ENCODE measurements around the gene PRKD1. TPM values are rescaled to one million over a fixed set of nuclear protein-coding genes. Genes with fewer than 3 reads are reported as not detected.

PRKD1 gene
- total RNA-seq, 1 experiment from 2014 or later: not detected

DNA sequence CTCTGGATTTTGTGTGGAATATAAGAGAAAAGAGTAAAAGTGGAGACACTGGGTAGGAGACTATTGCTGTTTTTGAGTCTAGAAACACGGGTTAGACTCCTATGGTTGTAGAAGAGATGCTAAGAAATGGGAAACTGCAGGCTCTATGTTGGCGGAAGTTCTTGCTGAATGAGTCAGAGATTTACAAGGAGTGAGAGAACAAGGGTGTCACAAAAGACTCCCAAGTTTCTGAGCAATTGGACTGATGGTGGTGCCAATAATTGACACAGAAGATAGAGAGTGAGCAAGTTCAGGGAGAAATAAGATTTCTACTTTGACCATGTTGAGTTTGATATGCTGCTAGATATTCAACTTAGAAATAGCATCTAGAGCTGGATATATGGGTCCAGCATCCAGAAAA is 2.6 kb upstream of the PRKD1 start:
- Histone ChIP-seq H3K79me2 (ENCODE audit: low read length) (no peaks in the 10 kb centered on the region), H4K20me1 (ENCODE audit: insufficient read depth, low read depth, low read length) (no peaks in the 10 kb centered on the region), H3K36me3 (ENCODE audit: insufficient read depth, low read length) (no peaks in the 10 kb centered on the region), H3K4me1 (ENCODE audit: low read length) (no peaks in the 10 kb centered on the region), H3K9ac (ENCODE audit: low read length) (no peak overlapping the region), H3K9me2 (replicated peaks; ENCODE audit: insufficient read depth, low read length) (no peaks in the 10 kb centered on the region), H3K27me3 (ENCODE audit: low read length) (no peaks in the 10 kb centered on the region), H2AFZ (ENCODE audit: low read length) (no peak overlapping the region), H3K27ac (ENCODE audit: low read length) (no peak overlapping the region), H3K9me3 (ENCODE audit: low read length) (peaks cover 53% of the 10 kb centered on the region), H3K4me2 (ENCODE audit: low read depth, low read length, poor library complexity, severe bottlenecking) (no peak overlapping the region), H3K4me3 (ENCODE audit: low read length) (no peak overlapping the region)
- no peak for DNase-seq

DNA sequence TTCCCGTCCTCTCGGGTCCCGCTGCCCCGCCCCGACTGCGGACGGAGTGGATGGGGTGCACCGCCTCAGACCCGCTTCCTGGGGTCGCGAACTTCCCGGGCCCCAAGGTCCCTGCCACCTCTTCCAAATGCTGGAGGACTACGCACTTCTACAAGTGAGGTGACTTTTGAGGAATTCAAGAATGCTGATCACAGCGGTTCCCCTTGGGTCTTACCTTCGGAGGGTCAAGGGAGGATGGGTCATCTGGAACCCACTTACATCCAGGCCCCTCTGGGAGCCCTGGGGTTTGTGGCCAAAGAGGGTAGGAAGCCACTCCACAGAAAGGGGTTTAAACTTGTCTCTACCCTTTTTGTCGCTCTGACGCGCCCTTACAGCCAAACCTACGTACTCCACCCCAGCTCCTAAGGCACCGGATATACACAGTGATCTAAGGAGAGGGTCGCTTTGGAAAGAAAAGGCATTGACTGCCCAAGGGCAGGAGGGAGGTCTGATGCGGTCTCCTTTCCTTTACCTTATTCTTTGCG is 532 bp upstream of the PRKD1 start:
- no peak for DNase-seq
- Histone ChIP-seq H3K36me3 (ENCODE audit: insufficient read depth, low read length) (no peaks in the 10 kb centered on the region), H3K4me2 (ENCODE audit: low read depth, low read length, poor library complexity, severe bottlenecking) (no peak overlapping the region), H4K20me1 (ENCODE audit: insufficient read depth, low read depth, low read length) (no peaks in the 10 kb centered on the region), H3K27ac (ENCODE audit: low read length) (no peak overlapping the region), H3K9ac (ENCODE audit: low read length) (no peak overlapping the region), H3K9me2 (replicated peaks; ENCODE audit: insufficient read depth, low read length) (no peaks in the 10 kb centered on the region), H3K27me3 (ENCODE audit: low read length) (no peaks in the 10 kb centered on the region), H3K4me3 (ENCODE audit: low read length) (no peak overlapping the region), H3K9me3 (ENCODE audit: low read length) (peaks cover 41% of the 10 kb centered on the region), H3K4me1 (ENCODE audit: low read length) (no peaks in the 10 kb centered on the region), H3K79me2 (ENCODE audit: low read length) (no peaks in the 10 kb centered on the region), H2AFZ (ENCODE audit: low read length) (no peak overlapping the region)

DNA sequence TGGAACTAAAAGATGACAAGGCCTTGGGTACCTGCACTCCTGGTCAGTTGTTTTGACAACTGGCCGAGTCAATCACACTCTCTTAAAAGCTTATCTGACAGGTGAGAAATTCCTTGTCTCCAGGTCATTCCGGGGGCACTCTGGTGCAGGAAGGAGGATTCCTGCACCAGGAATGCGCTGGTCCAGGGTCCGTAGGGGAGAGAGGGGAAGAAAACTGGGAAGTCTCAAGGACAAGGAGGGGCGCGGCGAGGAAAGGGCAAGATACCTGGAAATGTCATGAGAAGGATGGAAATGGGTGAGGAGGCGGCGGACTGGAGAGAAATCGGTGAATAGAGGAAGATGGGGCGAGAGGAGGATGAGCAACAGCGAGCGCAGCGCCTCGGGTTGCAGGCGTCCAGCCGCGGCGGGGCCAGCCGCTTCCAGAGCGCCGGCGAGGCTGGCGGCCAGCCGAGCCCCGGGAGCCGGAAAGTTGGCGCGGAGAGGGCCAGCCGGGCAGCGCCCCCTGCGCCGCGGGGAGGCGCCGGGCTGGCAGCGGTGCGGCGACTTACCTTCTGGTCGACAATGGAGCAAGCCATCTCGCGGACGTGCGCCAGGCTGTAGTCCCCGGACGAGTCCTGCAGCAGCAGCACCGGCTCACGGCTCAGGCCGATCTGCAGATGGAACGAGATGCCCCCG is 809 bp downstream of the PRKD1 start:
- H3K27ac ChIP-seq (ENCODE audit: low read length): no peak overlapping the region
- no peak overlapping the region for H3K9ac ChIP-seq (ENCODE audit: low read length)
- H3K4me2 ChIP-seq (ENCODE audit: low read depth, low read length, poor library complexity, severe bottlenecking): no peak overlapping the region
- H3K79me2 ChIP-seq (ENCODE audit: low read length): no peaks in the 10 kb centered on the region
- no peak overlapping the region for H3K4me3 ChIP-seq (ENCODE audit: low read length)
- H3K4me1 ChIP-seq (ENCODE audit: low read length): no peaks in the 10 kb centered on the region
- no peaks in the 10 kb centered on the region for H3K9me2 ChIP-seq (replicated peaks; ENCODE audit: insufficient read depth, low read length)
- no peak for DNase-seq
- no peaks in the 10 kb centered on the region for H4K20me1 ChIP-seq (ENCODE audit: insufficient read depth, low read depth, low read length)
- no peaks in the 10 kb centered on the region for H3K27me3 ChIP-seq (ENCODE audit: low read length)
- peaks cover 35% of the 10 kb centered on the region for H3K9me3 ChIP-seq (ENCODE audit: low read length)
- H3K36me3 ChIP-seq (ENCODE audit: insufficient read depth, low read length): no peaks in the 10 kb centered on the region
- H2AFZ ChIP-seq (ENCODE audit: low read length): no peak overlapping the region

DNA sequence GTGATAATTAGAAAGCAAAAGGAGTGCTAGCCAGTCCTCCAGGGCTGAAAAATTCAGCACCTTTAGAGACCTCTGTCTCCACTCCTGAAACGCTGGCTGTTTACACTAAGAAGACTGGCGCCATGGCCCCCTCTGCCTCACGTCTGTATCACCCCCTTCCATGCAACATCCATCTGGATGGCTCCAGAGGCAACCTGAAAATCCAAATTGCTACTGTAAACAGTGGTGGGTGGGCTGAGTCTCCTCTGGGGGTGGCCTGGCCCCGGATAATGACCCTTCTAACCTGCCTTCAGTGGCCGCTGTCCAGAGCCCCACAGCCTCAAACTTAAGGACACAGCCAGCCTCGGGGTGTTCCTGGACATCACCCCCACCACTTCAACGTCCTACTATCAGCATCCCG is 1.4 kb downstream of the PRKD1 start:
- Histone ChIP-seq H4K20me1 (ENCODE audit: insufficient read depth, low read depth, low read length) (no peaks in the 10 kb centered on the region), H3K4me1 (ENCODE audit: low read length) (no peaks in the 10 kb centered on the region), H2AFZ (ENCODE audit: low read length) (no peak overlapping the region), H3K9ac (ENCODE audit: low read length) (no peak overlapping the region), H3K9me2 (replicated peaks; ENCODE audit: insufficient read depth, low read length) (no peaks in the 10 kb centered on the region), H3K36me3 (ENCODE audit: insufficient read depth, low read length) (no peaks in the 10 kb centered on the region), H3K27me3 (ENCODE audit: low read length) (no peaks in the 10 kb centered on the region), H3K27ac (ENCODE audit: low read length) (no peak overlapping the region), H3K79me2 (ENCODE audit: low read length) (no peaks in the 10 kb centered on the region), H3K9me3 (ENCODE audit: low read length) (peaks cover 38% of the 10 kb centered on the region), H3K4me3 (ENCODE audit: low read length) (no peak overlapping the region), H3K4me2 (ENCODE audit: low read depth, low read length, poor library complexity, severe bottlenecking) (no peak overlapping the region)
- no peak for DNase-seq

DNA sequence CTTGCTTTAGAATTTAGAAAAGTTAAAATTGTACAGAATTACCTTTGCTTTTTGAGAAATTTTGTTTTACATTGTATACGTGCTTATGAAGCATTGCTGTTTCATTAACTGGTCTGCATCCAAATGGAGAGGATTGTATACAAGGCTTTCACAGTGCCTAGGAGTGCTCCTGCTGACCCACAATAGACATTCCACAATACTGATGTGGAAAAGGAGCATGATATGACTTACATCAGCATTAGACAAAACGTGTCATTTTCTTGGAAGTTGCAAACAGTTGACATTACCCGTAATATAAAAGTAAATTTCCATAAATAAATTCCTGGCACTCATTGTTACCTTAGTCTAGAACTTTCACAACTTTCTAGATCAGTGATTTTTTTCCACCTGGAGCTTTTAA is 1.9 kb downstream of the PRKD1 start:
- H3K4me1 ChIP-seq (ENCODE audit: low read length): no peaks in the 10 kb centered on the region
- peaks cover 41% of the 10 kb centered on the region for H3K9me3 ChIP-seq (ENCODE audit: low read length)
- no peak overlapping the region for H3K4me2 ChIP-seq (ENCODE audit: low read depth, low read length, poor library complexity, severe bottlenecking)
- H4K20me1 ChIP-seq (ENCODE audit: insufficient read depth, low read depth, low read length): no peaks in the 10 kb centered on the region
- no peak overlapping the region for H3K27ac ChIP-seq (ENCODE audit: low read length)
- DNase-seq: no peak
- H3K27me3 ChIP-seq (ENCODE audit: low read length): no peaks in the 10 kb centered on the region
- H3K9ac ChIP-seq (ENCODE audit: low read length): no peak overlapping the region
- no peak overlapping the region for H3K4me3 ChIP-seq (ENCODE audit: low read length)
- no peaks in the 10 kb centered on the region for H3K79me2 ChIP-seq (ENCODE audit: low read length)
- H2AFZ ChIP-seq (ENCODE audit: low read length): no peak overlapping the region
- H3K9me2 ChIP-seq (replicated peaks; ENCODE audit: insufficient read depth, low read length): no peaks in the 10 kb centered on the region
- H3K36me3 ChIP-seq (ENCODE audit: insufficient read depth, low read length): no peaks in the 10 kb centered on the region

DNA sequence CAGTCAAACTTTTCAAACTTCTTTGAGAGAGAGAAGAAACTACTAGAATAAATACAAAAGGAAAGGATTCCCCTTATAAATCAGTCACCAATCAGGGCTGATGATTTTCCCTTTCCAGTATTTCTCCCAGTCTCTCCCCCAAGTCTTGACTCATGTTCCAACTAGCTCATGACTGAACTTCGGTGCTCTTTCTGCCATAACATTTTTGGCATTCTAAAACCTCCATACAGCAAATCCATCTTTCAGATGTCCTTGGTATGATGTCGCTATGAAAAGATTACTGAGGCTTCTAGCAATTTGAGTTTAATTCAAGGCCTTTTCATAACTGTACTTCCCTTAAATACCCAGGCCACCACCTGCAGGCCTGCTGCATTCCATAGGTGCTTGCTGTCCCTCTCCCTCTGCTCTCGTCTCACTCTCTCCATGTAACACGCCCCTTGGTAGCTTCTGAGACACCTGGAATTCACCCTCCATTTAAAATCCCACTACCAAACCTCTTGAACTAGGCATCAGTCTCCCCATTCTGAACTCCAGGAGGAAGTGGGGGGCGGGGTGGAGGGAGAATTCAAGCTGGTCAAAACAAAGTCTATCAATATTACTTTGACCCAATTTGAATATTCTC is 2.4 kb downstream of the PRKD1 start:
- Histone ChIP-seq H3K4me2 (ENCODE audit: low read depth, low read length, poor library complexity, severe bottlenecking) (no peak overlapping the region), H3K27ac (ENCODE audit: low read length) (no peak overlapping the region), H2AFZ (ENCODE audit: low read length) (no peak overlapping the region), H3K4me3 (ENCODE audit: low read length) (no peak overlapping the region), H3K9me3 (ENCODE audit: low read length) (peaks cover 43% of the 10 kb centered on the region), H3K36me3 (ENCODE audit: insufficient read depth, low read length) (no peaks in the 10 kb centered on the region), H3K9ac (ENCODE audit: low read length) (no peak overlapping the region), H3K4me1 (ENCODE audit: low read length) (no peaks in the 10 kb centered on the region), H4K20me1 (ENCODE audit: insufficient read depth, low read depth, low read length) (no peaks in the 10 kb centered on the region), H3K27me3 (ENCODE audit: low read length) (no peaks in the 10 kb centered on the region), H3K9me2 (replicated peaks; ENCODE audit: insufficient read depth, low read length) (no peaks in the 10 kb centered on the region), H3K79me2 (ENCODE audit: low read length) (no peaks in the 10 kb centered on the region)
- no peak for DNase-seq

DNA sequence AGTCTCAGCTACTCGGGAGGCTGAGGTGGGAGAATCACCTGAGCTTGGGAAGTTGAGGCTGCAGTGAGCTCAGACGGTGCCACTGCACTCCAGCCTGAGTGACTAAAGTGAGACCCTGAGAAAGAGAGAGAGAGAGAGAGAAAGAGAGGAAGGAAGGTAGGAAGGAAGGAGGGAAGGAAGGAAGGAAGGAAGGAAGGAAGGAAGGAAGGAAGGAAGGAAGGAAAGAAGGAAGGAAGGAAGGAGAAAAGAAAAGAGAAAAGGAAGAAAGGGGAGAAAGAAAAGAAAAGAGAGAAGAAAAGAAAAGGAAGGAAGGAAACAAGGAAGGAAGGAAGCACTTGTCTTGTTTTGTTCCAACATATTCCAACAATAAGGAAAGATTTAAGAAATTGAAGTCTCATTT is 7.8 kb downstream of the PRKD1 start:
- H3K4me3 ChIP-seq (ENCODE audit: low read length): no peak overlapping the region
- H3K36me3 ChIP-seq (ENCODE audit: insufficient read depth, low read length): no peaks in the 10 kb centered on the region
- no peaks in the 10 kb centered on the region for H3K27me3 ChIP-seq (ENCODE audit: low read length)
- no peak overlapping the region for H3K27ac ChIP-seq (ENCODE audit: low read length)
- H3K9me3 ChIP-seq (ENCODE audit: low read length): peaks cover 39% of the 10 kb centered on the region
- H3K9me2 ChIP-seq (replicated peaks; ENCODE audit: insufficient read depth, low read length): no peaks in the 10 kb centered on the region
- H3K79me2 ChIP-seq (ENCODE audit: low read length): no peaks in the 10 kb centered on the region
- H4K20me1 ChIP-seq (ENCODE audit: insufficient read depth, low read depth, low read length): no peaks in the 10 kb centered on the region
- no peaks in the 10 kb centered on the region for H3K4me1 ChIP-seq (ENCODE audit: low read length)
- no peak for DNase-seq
- H3K4me2 ChIP-seq (ENCODE audit: low read depth, low read length, poor library complexity, severe bottlenecking): no peak overlapping the region
- no peak overlapping the region for H2AFZ ChIP-seq (ENCODE audit: low read length)
- H3K9ac ChIP-seq (ENCODE audit: low read length): no peak overlapping the region

DNA sequence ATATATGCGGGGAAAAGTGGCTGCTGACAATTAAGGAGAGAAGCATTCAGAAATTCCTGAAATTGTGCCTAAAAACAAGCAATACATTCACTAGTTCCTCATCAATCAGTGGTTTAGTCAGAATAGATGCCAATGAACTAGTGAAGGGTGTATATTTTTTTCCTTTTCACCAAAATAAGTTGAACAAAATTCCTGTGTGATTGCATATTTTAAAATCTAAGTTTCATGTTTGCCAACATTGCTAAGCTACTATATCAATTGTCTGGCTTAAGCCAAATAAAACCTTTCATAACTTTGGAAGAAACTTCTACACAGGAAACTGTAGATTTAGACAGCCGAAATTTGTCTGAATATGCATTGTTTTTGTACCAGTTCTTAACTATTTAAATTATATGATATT is 8.7 kb downstream of the PRKD1 start:
- Histone ChIP-seq H3K4me1 (ENCODE audit: low read length) (no peaks in the 10 kb centered on the region), H3K27ac (ENCODE audit: low read length) (no peak overlapping the region), H3K27me3 (ENCODE audit: low read length) (no peaks in the 10 kb centered on the region)

More for the DNA sequence above, 8.7 kb downstream of the PRKD1 start:
- DNase-seq: no peak
- Histone ChIP-seq H3K9me2 (replicated peaks; ENCODE audit: insufficient read depth, low read length) (no peaks in the 10 kb centered on the region), H3K36me3 (ENCODE audit: insufficient read depth, low read length) (no peaks in the 10 kb centered on the region), H3K9ac (ENCODE audit: low read length) (no peak overlapping the region), H3K4me3 (ENCODE audit: low read length) (no peak overlapping the region), H2AFZ (ENCODE audit: low read length) (no peak overlapping the region), H4K20me1 (ENCODE audit: insufficient read depth, low read depth, low read length) (no peaks in the 10 kb centered on the region), H3K79me2 (ENCODE audit: low read length) (no peaks in the 10 kb centered on the region), H3K9me3 (ENCODE audit: low read length) (peaks cover 39% of the 10 kb centered on the region), H3K4me2 (ENCODE audit: low read depth, low read length, poor library complexity, severe bottlenecking) (no peak overlapping the region)
